ENCODE measurements around the gene SEMA4F.

DNA sequence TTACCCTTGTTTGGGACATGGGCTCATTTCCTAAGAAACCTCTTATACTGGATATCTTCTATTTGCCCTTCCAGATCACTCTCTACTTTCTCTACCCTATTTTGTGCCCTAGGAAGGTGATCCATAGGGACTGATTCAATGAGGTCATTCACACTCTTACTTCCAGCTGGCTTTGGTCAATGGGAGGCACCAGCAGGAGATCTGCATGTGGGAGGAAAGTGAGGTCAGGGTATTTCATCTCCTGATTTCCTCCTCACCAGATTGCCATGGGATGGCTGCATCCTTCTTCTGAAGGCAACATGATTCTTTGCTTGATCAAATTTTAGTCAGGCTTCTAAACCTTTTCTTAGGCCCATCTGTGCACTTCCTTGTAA lies 21.1 kb upstream of the SEMA4F start:
- TF ChIP-seq, protein P1, sequence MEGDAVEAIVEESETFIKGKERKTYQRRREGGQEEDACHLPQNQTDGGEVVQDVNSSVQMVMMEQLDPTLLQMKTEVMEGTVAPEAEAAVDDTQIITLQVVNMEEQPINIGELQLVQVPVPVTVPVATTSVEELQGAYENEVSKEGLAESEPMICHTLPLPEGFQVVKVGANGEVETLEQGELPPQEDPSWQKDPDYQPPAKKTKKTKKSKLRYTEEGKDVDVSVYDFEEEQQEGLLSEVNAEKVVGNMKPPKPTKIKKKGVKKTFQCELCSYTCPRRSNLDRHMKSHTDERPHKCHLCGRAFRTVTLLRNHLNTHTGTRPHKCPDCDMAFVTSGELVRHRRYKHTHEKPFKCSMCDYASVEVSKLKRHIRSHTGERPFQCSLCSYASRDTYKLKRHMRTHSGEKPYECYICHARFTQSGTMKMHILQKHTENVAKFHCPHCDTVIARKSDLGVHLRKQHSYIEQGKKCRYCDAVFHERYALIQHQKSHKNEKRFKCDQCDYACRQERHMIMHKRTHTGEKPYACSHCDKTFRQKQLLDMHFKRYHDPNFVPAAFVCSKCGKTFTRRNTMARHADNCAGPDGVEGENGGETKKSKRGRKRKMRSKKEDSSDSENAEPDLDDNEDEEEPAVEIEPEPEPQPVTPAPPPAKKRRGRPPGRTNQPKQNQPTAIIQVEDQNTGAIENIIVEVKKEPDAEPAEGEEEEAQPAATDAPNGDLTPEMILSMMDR (conservative IDR thresholded peaks at IDR 0.05), result no peak
- TF ChIP-seq ZFX (IDR thresholded peaks at IDR 0.05), result no peak
